ENCODE data around the gene UBE2K.
A peak's percentile ranks its signal among the peaks of the same experiment; 100 is the strongest.
"Not testable (repeated sequence)": the region's sequence is repeated elsewhere in the genome, so short reads cannot be mapped to it uniquely, and the experiment has no call there.

The UBE2K gene

GRCh38 chr4:39697740-39698423, at the start of gene UBE2K:
TSS of gene UBE2K (plus strand) at chr4:39698136. CDS start at chr4:39698328, 192 bp downstream.
- DNase-seq: peak; percentile 89 to 92

DNA sequence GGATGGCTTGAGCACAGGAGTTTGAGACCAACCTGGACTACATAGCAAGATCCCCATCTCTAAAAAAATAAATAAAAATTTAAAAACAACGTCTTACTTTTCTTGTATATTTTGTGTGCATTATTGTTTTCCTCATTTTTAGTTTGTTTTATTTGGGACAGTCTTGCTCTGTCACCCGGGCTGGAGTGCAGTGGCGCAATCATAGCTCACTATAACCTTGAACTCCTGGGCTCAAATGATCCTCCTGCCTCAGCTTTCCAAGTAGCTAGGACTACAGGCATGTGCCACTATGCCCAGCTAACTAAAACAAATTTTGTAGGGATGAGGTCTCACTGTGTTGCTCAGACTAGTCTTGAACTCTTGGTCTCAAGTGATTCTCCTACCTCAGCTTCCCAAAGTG, 49.7 kb upstream of the UBE2K start:
- DNase-seq: no peak

DNA sequence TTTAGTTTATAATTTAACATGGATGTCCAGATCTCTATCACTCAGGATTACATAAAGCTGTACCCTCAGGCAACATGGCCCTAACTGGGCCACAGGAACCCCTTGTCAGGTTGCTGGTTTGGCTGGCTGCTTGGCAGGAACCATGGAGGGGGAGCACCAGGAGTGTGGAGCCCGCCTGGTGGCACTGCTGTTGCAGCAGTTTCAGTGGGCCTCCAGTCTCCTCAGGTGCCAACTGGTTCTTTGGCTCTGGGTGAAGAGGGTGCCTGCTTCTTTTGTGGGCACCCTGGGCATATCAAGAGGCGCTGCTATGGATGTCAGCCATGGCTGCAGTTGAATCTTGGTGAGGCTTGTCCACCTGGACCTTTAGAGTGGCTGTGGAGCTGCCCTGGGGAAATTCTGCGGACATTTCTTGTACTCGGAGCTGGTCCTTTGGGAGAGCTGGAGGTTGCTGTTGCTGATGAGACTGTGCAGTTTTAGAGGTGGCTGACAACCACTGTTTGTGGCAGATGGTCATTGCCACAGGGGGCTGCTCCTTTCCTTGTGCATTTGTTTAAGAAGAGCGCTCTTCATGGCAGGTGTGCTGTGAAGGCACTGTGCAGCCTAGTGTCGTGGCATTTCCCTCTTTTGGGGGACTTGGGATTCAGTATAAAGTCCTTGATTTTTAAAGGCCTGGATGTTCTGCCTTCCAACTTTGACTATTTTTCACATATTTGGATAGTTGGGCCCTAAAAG, 48.9 kb upstream of the UBE2K start:
- DNase-seq: no peak

DNA sequence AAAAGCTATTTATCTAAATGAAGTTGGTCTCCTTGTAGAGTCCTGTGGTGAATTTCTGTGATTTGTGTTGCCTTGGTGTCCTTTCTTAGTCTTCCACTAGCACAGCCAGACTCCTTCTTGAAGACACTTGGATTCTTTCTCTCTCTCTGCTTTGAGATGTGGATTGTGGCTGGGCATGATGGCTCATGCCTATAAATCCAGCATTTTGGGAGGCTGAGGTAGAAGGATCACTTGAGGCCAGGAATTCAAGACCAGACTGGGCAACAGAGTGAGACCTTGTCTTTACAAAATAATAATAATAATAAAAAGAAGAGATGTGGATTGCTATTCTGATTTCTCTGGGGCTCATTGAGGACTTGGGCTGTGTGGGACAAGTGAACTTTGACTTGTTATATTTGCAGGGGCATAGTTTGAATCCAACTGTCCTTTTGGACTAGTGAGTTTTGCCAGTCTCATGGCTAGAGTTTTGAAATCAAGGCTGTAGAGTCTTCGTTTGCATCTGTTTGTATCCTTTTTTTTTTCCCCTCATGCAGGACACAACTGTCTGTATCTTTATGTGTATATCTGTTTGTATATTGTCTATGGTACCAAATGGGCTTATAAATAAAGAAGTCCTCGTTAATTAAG, 48.2 kb upstream of the UBE2K start:
- DNase-seq: no peak

- DNase-seq: not testable (repeated sequence)
Measured at GRCh38 chr4:39651586-39651985, 46.4 kb upstream of the UBE2K start.

DNA sequence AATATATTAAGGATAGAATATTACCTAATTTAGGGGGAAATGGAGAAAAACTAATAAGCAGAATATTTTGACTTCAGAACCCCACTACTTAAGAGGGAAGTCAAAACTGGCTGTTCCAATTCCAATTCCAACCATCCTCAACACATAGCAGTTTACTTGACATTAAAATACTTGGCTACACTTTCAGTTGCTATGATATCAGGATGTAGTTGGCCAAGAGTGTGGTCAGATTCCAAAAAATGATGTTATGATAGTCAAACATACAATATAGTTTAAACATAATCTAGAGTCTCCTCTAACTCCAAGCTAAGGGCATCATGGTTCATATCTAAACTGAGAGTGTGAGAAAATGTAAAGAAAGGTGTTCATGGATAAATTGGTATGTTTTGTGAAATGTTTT, 42.7 kb upstream of the UBE2K start:
- no peak for DNase-seq

- DNase-seq: no peak
Measured at GRCh38 chr4:39655876-39656275, 42.1 kb upstream of the UBE2K start.

GRCh38 chr4:39656638-39657037, 41.3 kb upstream of the UBE2K start:
- not testable (repeated sequence) for DNase-seq

GRCh38 chr4:39657465-39657864, 40.5 kb upstream of the UBE2K start:
- DNase-seq: no peak

DNA sequence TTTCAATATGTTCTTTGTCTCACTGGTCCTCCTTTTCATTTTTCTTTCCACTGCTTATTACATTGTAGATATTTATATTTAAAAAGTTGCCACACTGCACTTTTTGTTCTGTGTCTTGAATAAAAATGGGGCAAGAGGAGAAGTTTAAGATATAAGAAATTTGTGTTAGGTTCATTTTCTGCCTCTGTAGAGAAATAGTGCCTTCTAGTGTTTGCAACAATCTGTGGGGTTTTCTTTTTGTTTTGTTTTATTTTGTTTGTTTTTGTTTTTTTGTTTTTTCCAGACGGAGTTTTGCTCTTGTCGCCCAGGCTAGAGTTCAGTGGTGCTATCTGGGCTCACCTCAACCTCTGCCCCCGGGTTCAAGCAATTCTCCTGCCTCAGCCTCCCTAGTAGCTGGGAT, 39.2 kb upstream of the UBE2K start:
- no peak for DNase-seq

- no peak for DNase-seq
Measured at GRCh38 chr4:39660045-39660444, 37.9 kb upstream of the UBE2K start.

GRCh38 chr4:39660757-39661156, 37.2 kb upstream of the UBE2K start:
- DNase-seq: no peak

GRCh38 chr4:39662683-39663082, 35.3 kb upstream of the UBE2K start:
- no peak for DNase-seq

DNA sequence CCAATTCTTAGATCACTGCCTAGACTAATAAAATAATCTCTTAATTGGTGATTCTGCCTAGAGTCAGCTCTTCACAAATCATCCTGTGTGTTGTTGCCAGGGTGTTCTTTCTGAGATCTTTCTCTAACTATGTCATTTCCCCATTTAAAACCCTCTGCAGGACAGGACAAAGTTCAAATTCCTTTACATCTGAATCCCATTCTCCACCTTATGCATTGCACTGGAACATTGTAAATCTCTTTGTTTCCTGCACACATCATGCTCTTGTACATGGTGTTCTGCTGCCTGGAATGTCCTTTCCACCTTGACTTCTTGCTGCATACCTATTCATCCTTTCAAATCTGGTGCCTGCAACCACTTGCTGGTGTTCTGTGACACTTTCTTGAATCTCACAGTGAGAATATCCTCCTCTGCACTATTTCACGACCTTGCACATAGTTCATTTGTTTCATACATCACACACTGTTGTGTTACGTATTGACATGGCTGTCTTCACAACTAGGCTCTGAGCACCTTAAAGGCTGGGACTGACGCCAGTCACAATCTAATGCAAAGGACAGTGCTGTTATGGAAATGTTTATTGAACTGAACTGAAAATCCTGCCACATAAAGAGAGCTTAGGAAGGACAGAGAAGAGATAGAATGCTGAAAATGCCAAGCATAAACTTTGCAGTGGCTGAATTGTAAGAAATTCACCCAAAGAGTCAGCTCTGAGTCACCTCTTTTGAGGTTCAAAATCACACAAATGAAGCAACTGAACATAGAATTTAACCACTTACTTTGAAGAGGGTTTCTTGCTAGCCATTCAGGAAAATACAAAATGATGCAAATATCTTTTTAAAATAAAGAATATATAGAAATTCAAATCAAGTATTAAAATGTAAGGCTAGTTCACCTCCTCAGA, 32.9 kb upstream of the UBE2K start:
- DNase-seq: no peak

- DNase-seq: no peak
Measured at GRCh38 chr4:39667706-39668105, 30.2 kb upstream of the UBE2K start.

DNA sequence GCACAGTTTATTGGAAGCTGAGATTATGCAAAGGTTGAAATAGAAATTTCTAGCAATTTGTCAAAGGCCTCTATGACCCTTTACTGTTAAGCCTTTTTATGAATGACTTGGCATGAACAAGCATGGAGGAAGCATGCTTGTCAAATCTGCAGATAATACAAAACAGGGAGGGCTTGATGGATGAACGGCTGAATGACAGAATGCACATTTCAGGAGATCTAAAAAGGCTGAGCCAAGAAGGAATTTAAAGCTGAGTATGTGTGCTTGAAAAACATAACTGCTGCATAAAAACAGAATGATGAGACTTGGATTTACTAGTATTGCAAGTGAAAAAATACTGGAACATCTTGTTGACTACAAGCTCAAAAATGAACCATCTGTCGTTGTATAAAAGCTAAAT, 29.0 kb upstream of the UBE2K start:
- DNase-seq: no peak

DNA sequence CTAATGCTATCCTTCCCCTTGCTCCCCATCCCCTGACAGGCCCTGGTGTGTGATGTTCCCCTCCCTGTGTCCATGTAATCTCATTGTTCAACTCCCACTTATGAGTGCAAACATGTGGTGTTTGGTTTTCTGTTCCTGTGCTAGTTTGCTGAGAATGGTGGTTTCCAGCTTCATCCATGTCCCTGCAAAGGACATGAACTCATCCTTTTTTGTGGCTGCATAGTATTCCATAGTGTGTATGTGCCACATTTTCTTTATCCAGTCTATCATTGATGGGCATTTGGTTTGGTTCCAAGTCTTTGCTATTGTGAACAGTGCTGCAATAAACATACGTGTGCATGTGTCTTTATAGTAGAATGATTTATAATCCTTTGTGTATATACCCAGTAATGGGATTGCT, 27.6 kb upstream of the UBE2K start:
- not testable (repeated sequence) for DNase-seq

- DNase-seq: not testable (repeated sequence)
Measured at GRCh38 chr4:39675681-39676080, 22.3 kb upstream of the UBE2K start.

GRCh38 chr4:39681003-39681402, 16.9 kb upstream of the UBE2K start:
- not testable (repeated sequence) for DNase-seq

- no peak for DNase-seq
Measured at GRCh38 chr4:39682138-39682537, 15.8 kb upstream of the UBE2K start.

- no peak for DNase-seq
Measured at GRCh38 chr4:39685990-39686389, 11.9 kb upstream of the UBE2K start.

DNA sequence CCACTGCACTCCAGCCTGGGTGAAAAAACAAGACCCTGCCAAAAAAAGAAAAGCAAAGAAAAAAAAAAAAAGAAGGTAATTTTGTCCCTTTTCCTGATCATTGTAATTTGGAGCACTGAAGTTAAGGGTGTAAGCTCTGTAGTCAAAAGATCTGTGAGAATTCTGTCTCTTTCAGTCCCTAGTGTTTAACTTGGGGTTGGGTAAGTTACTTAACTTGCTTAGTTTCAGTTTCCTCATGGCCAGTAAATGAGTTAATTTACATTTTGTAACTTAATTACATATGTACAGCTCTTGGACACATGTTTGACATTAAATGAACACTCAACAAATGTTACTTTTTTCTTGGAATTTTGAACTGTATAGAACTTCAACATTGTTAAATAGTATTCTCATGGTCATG, 10.9 kb upstream of the UBE2K start:
- DNase-seq: no peak

DNA sequence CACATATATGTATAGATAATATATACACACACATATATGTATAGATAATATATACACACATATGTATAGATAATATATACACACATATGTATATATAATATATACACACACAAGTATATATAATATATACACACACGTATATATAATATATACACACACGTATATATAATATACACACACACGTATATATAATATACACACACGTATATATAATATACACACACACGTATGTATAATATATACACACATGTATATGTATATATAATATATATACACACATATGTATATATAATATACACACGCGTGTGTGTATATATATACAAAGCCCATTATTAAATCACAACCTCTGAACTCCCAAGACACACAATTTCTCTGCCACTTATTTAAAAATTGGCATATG, 8.0 kb upstream of the UBE2K start:
- DNase-seq: no peak
